NCI-H526 (cell line): ENCODE measurements around the gene TPST2.

Experiments
- DNase-seq, 2 experiments: peaks; one replicate each; lab custom pipeline; 2025; lab: John Stamatoyannopoulos, UW

The TPST2 gene

GRCh38 chr22:26555478-26555877 is 34.5 kb downstream of the TPST2 start:
- peak in 1 of 2 experiments; percentile 44 for DNase-seq

- peak; percentile 89 to 93 for DNase-seq
Measured at GRCh38 chr22:26554956-26555355, 35.0 kb downstream of the TPST2 start.

- DNase-seq = peak; percentile 54 to 67
Measured at GRCh38 chr22:26553056-26553752, 36.7 kb downstream of the TPST2 start.

GRCh38 chr22:26552466-26552865 is 37.5 kb downstream of the TPST2 start:
- peak in 1 of 2 experiments; percentile 21 for DNase-seq

GRCh38 chr22:26551568-26551967 is 38.4 kb downstream of the TPST2 start:
- no peak for DNase-seq

- DNase-seq = no peak
Measured at GRCh38 chr22:26550498-26551033, 39.4 kb downstream of the TPST2 start.

GRCh38 chr22:26549902-26550497 is 39.9 kb downstream of the TPST2 start:
- peak in 1 of 2 experiments; percentile 47 for DNase-seq

- DNase-seq = peak; percentile 59 to 61
Measured at GRCh38 chr22:26548984-26549383, 40.9 kb downstream of the TPST2 start.

GRCh38 chr22:26548303-26548702 is 41.6 kb downstream of the TPST2 start:
- peak in 1 of 2 experiments; percentile 10 for DNase-seq

GRCh38 chr22:26547837-26548236 is 42.1 kb downstream of the TPST2 start:
- no peak for DNase-seq

- no peak for DNase-seq
Measured at GRCh38 chr22:26547426-26547825, 42.5 kb downstream of the TPST2 start.

- no peak for DNase-seq
Measured at GRCh38 chr22:26546282-26546681, 43.6 kb downstream of the TPST2 start.

- no peak for DNase-seq
Measured at GRCh38 chr22:26545827-26546226, 44.1 kb downstream of the TPST2 start.

GRCh38 chr22:26545385-26545784 is 44.5 kb downstream of the TPST2 start:
- no peak for DNase-seq

- DNase-seq = no peak
Measured at GRCh38 chr22:26544489-26544888, 45.4 kb downstream of the TPST2 start.

GRCh38 chr22:26542831-26543230 is 47.1 kb downstream of the TPST2 start:
- no peak for DNase-seq

- no peak for DNase-seq
Measured at GRCh38 chr22:26541167-26541819, 48.6 kb downstream of the TPST2 start.

GRCh38 chr22:26540119-26540518 is 49.8 kb downstream of the TPST2 start:
- no peak for DNase-seq

GRCh38 chr22:26536762-26537134 is 53.2 kb downstream of the TPST2 start:
- no peak for DNase-seq

- no peak for DNase-seq
Measured at GRCh38 chr22:26536056-26536761, 53.7 kb downstream of the TPST2 start.

- DNase-seq = no peak
Measured at GRCh38 chr22:26535603-26535908, 54.4 kb downstream of the TPST2 start.

GRCh38 chr22:26534874-26535602 is 54.9 kb downstream of the TPST2 start:
- no peak for DNase-seq
